COLO829 (cell line): ENCODE results near the gene SAXO2.
"Not testable (repeated sequence)": the region's sequence is repeated elsewhere in the genome, so short reads cannot be mapped to it uniquely, and the experiment has no call there.

Experiments
- DNase-seq: peaks from one replicate; pipeline ENCODE4 v3.0.0; 2012; ENCODE audit warnings: low spot score

Gene SAXO2

DNA sequence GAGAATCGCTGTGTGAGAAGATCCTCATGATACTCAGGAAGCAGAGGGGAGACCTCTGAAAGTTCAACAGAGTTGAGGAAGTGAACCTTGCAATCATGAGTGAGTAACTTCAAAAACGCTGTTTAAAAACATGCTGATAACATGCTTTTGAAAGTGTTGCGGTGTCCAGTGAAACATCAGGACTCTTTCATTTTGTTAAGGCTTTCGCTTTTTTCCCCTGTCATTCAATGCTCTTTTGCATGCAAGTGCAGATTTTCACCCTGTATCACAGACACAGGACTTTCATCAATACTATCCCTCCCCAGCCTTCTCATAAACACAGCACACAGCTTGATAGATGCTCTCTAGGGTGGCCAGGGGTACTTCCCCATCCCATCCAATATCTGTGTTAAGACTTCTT lies 23.9 kb downstream of the SAXO2 start:
- not testable (repeated sequence) for DNase-seq

DNA sequence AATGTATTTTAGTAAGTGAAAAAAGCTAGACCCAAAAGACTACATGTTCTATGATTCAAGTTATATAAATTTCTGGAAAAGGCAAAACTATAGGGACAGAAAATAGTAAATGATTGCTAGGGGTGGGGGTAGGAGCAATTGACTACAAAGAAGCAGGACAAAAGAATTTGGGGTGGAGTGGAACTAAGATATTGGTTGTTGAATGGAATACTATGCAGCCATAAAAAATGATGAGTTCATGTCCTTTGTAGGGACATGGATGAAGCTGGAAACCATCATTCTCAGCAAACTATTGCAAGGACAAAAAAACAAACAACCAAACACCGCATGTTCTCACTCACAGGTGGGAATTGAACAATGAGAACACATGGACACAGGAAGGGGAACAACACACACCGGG lies 25.6 kb downstream of the SAXO2 start:
- DNase-seq: not testable (repeated sequence)

DNA sequence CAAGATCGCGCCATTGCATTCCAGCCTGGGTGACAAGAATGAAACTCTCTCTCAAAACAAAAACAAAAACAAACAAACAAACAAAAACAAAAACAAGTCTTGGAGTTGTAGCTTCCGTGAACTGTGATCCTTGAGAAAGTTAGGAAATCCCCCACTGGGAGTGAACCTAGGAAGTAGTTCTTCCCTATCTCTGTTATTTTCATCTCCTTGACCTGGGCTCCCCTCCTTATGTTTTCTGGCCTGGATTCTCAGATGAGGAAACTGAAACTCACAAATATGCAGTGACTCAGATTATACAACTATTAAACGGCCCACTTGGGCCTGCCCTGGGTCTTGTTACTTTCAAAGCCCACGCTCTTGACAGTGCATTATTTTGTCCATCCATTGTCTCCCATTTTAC lies 29.7 kb downstream of the SAXO2 start:
- no peak for DNase-seq

DNA sequence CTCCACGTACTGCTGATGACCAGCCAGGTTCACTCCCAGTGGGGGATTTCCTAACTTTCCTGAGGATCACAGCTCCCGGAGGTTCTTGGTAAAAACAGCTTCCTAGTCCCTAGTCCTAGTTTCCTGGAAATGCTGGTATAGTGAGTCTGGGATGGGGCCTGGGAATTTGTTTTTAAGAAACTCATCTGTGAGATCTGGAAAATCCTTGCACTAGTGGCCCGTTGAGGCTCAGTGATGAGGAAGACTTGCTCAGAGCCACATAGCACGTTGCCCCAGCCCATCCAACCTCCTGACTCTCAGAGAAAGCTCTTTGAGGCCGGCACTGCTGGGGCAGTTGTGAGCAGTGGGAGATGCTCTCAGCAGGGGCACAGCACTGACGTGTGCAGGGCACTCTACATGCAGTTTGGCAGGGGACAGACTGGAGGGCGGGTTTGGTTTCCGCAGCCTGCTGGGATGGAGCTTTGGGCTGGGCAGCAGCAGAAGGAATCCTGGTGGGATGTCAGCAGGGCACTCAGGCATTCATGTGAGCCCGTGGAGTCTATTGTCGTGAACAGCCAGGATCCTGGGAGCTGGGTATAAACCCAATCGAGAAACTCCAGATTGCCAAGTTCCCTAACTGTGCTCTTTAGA lies 31.6 kb downstream of the SAXO2 start:
- no peak for DNase-seq

- DNase-seq: no peak
Observed at GRCh38 chr15:82297546-82297945, 34.9 kb downstream of the SAXO2 start.

DNA sequence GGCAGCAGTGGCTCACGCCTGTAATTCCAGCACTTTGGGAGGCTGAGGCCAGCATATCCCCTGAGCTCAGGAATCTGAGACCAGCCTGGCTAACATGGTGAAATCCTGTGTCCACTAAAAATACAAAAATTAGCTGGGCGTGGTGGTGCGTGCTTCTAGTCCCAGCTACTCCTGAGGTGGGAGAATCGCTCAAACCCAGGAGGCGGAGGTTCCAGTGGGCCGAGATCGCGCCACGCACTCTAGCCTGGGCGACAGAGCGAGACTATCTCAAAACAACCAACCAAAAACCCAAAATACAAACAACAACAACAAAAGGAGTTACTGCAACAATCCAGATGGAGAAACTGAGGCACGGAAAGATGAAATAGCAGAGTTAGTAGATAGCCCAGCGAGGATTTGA lies 35.4 kb downstream of the SAXO2 start:
- no peak for DNase-seq

DNA sequence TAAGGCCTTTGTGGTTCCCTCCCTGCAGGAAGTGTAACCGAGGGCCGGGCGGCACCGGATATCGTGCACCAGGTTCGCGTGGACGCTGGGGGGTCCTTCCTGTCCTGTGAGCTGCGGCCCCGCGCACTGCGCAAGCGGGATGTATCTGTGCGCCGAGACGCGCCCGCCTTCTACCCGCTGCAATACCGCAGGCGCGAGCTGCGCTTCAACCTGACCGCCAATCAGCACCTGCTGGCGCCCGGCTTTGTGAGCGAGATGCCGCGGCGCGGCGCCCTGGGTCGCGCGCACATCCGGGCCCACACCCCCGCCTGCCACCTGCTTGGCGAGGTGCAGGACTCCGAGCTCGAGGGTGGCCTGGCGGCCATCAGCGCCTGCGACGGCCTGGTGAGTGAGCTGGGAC lies 35.9 kb downstream of the SAXO2 start:
- DNase-seq: no peak

- DNase-seq: not testable (repeated sequence)
Observed at GRCh38 chr15:82299511-82299914, 36.9 kb downstream of the SAXO2 start.

DNA sequence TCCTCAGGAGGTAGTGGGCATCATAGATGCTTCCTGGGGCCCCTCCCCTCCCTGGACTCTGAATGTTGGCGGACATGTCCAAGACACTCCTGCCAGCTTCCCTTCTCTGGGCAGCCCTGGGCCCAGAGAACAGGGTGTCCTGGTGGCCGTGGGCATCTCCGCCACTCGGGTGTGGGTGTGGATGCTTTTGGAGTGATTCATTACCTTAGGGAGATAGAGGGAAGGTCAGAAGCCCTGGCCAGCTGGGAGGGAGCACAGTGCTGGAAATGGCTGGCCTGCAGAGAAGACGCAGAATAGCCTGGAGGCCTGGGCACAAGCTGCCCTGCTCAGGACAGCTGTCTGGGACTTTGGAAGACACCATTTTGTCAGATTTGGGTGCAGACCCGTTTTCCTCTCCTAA lies 37.7 kb downstream of the SAXO2 start:
- DNase-seq: peak; percentile 1

GRCh38 chr15:82300883-82301282 lies 38.3 kb downstream of the SAXO2 start:
- no peak for DNase-seq

GRCh38 chr15:82301296-82302016 lies 38.8 kb downstream of the SAXO2 start:
- DNase-seq: no peak

DNA sequence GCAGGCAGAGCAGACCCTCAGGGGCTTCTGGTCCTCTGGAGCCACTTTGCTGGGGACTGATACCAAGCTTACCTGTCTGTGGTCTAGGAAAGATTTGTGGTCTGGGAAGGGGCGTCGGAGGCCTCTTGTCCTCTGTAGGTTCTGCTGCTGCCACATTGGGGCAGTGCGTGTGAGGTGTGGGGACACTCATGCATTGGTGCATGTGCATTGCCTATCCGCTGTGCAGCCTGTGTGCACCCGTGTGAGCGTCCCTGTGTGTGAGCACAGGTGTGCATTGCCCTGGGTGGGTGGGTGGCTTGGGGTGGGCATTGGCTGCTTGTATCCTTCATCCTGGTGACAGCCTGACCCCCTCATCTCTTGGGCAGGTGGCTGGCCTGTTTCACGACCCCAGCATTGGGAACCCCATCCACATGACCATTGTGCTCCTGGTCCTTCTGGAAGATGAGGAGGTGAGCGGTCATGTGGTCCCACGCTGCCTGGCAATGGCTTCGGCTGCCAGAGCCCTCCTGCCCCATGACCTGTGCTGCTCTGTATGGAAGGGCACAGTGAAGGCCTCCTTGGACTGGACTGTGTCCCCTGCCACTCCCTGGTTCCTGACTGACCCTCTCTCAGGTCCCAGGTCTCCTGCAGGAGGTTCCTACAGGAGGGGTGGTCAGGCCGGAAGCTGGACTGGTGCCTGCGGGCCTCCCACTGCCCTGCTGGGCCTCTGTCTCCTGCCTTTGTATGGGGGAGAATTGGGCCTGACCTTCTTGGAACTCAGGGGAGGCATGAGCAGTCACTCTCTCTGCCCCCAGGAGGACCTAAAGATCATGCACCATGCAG lies 41.5 kb downstream of the SAXO2 start:
- no peak for DNase-seq

GRCh38 chr15:82304778-82305090 lies 42.1 kb downstream of the SAXO2 start:
- DNase-seq: no peak

- DNase-seq: no peak
Observed at GRCh38 chr15:82305621-82306048, 43.0 kb downstream of the SAXO2 start.

- DNase-seq: no peak
Observed at GRCh38 chr15:82306791-82307713, 44.4 kb downstream of the SAXO2 start.

DNA sequence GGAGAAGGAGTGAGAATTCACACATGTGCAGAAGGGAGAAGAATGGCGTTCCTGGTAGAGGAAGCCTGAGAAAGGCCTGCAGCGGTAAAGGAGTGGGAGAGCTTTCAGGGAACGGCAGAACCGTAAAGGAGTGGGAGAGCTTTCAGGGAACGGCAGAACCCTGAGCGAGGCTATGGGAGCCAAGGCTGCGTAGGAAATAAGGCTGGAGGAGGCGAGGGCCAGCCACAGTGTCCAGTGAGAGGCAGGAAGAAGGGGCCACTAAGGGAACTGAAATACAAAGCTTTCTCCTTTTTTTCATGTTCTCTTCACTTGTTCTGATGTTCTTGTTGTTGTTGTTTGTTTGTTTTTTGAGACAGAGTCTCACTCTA lies 45.1 kb downstream of the SAXO2 start:
- no peak for DNase-seq

- DNase-seq: no peak
Observed at GRCh38 chr15:82309802-82310201, 47.2 kb downstream of the SAXO2 start.

- not testable (repeated sequence) for DNase-seq
Observed at GRCh38 chr15:82311321-82311720, 48.7 kb downstream of the SAXO2 start.

DNA sequence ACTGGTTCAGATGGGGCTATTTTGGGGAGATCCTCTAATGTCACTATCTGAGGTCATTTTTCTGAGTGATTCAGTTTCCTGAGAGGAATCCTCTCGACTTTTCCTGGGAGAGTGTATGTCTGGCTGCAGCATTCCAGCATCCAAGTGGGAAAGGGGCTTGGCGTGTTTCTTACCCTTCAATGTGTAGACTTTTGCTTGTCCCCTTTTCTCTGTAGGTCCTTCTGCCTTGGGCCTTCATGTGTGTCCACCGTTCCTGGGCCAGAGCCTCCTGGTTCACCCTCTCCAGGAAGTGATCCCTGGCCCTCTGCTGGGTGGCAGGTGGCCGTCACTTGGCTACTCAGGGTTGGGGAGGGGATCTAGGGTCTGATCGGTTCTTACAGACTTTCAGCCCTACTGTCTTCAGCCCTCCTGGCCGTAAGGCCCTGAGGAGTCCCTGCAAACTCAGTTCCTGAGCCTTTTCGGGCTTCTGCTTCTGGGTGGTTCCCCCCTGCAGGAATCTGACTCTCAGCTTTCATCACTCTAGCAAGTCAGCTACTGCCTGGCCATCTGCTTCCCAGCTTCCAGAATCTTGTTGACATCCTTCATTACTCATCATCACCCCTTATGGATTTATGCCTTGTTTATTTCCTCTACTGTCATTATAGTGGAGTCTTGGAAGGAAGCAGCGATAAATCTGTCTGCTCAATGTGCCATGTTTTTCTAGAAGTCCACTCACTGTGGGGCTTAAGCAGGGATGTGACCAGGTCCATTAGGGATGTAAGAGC lies 50.1 kb downstream of the SAXO2 start:
- DNase-seq: no peak

- no peak for DNase-seq
Observed at GRCh38 chr15:82313446-82313845, 50.8 kb downstream of the SAXO2 start.
